HG03135 (cell line): ENCODE data around the gene EIF3J.

Experiments
- ATAC-seq: cut with Tn5 transposase; IDR thresholded peaks from one replicate; pipeline ENCODE4 v1.9.1; 2021; ENCODE audit warnings: mild to moderate bottlenecking, moderate library complexity; ENCODE audit not compliant: unreplicated experiment

The EIF3J gene

DNA sequence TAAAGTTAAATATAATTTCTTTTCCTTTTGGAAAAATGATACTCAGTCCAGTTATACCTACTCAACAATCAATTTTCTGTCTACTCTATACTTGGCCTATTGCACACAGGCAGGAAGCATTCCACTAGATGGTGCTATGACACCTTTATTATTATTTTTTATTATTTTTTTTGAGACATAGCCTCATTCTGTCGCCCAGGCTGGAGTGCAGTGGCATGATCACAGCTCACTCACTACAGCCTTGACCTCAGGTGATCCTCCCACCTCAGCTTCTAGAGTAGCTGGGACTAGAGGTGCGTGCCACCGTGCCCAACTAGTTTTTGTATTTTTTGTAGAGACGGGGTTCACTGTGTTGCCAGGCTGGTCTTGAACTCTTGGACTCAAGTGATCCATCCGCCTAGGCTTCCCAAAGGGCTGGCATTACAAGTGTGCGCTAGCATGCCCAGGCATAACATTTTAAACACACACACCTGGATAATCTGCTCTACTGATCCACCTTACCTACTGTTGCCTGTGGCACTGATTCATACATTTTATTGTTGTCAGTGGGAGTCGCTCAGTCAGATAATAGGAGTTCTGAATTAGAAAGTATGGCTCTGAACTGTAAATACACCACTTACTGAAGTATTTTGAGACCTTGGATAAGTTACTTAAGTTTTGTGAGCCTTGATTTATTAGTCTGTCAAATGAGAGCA lies 56.2 kb downstream of the EIF3J start:
- no peak for ATAC-seq

DNA sequence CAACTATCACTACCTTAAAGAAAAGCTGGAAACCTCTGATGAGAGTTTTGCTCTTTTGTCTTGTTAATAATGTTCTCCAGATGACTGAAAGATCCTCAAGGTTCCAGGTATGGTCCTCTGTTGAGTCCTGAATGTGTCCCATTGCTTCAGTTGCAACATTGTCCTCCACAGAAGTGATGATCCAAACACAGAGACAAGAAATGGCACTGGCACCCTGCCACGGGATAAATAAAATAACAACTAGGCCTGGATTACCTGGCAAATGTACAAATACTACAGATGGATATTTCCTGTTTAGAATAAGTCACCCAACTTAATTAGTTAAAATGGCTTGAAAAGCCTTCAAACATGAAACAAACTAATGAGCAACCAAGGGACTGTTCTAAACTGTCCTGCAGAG lies 58.3 kb downstream of the EIF3J start:
- no peak for ATAC-seq

DNA sequence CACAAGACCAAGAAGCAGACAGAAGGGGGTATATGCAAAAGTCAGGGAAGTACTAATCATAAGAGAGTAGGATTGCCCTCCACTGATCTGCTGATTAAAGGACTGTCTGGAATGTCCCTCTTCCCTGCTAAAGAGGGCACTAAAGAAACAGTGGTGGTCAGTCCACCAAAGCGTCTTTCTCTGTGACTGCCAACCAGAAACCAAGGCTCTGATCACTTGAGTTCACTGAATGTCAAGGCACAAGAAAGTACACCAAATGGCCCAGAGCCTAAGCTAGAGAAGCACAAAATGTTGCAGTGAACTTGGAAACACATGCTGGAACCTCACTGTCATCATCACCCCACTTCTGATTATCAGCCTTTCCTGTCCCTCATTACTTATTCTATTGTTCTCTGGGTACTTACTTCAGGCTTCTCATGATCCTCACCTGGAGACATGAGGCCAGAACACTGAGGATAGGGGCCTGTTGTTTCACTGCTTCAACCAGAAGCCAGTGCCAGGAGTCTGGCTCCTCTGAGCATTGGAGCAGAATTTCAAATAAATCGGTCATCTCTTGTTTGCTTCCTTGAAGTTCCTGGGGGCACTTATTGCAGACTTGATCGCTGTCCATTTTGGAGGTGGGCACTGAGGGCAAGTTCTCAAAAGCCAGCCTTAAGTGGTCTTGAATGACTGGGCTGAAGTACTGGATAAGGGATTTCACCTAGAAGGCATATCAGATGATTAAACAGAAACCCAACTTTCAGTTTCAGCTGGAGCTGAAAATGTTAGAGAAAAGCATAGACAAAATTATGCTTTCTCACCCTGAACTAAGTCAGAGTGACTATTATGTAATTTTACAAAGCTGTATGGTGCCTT lies 58.9 kb downstream of the EIF3J start:
- no peak for ATAC-seq

DNA sequence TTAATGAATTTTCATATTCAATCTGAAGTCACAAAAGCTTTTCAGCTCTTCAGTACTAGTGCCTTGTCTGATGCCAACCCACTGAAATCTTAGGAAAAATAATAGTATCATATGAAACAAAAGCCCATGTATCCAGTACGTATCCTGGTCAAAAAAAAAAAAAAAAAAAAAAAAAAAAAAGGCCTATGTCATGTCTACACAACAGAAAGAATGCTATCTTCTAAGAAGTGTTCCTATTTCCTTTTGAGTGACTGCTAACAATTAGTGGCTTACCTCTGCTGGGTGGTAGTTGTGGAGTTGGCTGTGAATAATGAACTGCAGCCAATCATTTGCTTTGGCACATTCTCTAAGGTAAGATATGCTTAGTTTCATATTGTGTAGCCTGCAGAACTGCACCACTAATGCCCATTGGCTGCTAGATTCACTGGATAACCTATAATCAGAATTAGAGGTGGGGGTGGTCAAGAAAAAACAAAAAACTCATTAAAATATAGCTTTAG lies 59.6 kb downstream of the EIF3J start:
- no peak for ATAC-seq

GRCh38 chr15:44598066-44598465 lies 61.1 kb downstream of the EIF3J start:
- ATAC-seq: no peak

DNA sequence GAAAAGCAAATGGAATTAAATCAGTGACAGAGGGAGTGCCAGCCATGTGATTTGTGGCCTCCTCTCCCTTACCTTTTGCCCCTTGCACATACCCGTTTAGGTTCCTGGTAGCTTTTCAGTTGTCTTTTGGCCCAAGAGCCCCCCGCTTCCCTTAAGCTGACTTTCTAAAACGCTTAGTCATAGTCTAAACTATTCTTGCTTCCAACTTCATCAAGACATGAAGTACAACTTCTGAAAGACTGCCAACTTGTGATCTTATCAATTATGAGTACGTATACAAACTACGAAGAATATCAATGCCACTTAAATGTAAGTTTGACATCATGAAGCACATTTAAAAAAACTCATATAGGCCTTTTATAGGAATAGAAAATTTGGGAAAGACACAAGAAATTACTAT lies 61.9 kb downstream of the EIF3J start:
- ATAC-seq: no peak

- no peak for ATAC-seq
Observed at GRCh38 chr15:44603126-44603525, 66.2 kb downstream of the EIF3J start.

DNA sequence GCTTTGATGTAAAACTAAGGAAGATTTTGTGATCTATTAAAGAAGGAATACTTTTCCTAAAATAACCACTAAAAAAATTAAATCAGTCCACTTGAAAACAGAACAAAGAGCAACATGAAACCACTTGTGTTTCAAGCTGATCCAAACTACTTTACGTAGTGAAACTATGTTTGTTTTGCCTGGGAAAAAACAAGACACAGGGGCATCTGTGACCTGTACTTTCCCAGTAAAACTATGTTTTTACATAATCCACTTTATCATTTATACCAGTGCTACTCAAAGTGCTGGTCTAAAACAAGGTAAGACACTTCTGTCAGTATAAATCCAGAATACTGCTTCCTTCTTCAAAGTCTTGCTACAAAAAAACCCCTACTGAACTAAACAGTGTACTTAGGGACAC lies 69.8 kb downstream of the EIF3J start:
- no peak for ATAC-seq
